K562 (cell line): ENCODE data around the gene IGFALS. TPM values are rescaled to one million over a fixed set of nuclear protein-coding genes. Genes with fewer than 3 reads are reported as not detected.
A peak's percentile ranks its signal among the peaks of the same experiment; 100 is the strongest.

Experiments used
- ARID2 ChIP-seq: fragments of 450-650 bp; IDR thresholded peaks from 2 replicates; pipeline ENCODE4 v1.6.1; 2017; ENCODE audit warnings: antibody characterized with exemption, mild to moderate bottlenecking
- CREB1 ChIP-seq, 2 experiments: sonication (generic) in 1 of 2; formaldehyde crosslinking in 1 of 2; IDR thresholded peaks; 2 replicates each; pipeline versions ENCODE4 v1.6.1 to v1.8.0; 2012 to 2022; ENCODE audit warnings: inconsistent platforms in 1 of 2, mild to moderate bottlenecking in 1 of 2, missing genetic modification reagents in 1 of 2, moderate library complexity in 1 of 2
- CSDE1 ChIP-seq, 2 experiments: fragments of 450-650 bp; IDR thresholded peaks; 2 replicates each; pipeline ENCODE4 v1.6.1; 2016; ENCODE audit warnings: mild to moderate bottlenecking in 1 of 2
- DLX4 ChIP-seq: fragments of 250-450 bp; sonication (Bioruptor Pico); IDR thresholded peaks from 2 replicates; pipeline ENCODE4 v1.6.1; 2021; ENCODE audit warnings: mild to moderate bottlenecking
- E2F6 ChIP-seq, 2 experiments: IDR thresholded peaks; 2 replicates each; pipeline ENCODE4 v1.6.1; 2011; ENCODE audit warnings: borderline replicate concordance in 1 of 2, control low read depth in 1 of 2, low read depth in 1 of 2, low read length in 1 of 2, mild to moderate bottlenecking in 1 of 2, mixed read lengths in 1 of 2, moderate library complexity in 1 of 2; ENCODE audit not compliant: insufficient read depth in 1 of 2, insufficient read length in 1 of 2, poor library complexity in 1 of 2, severe bottlenecking in 1 of 2; ENCODE audit errors: extremely low read depth in 1 of 2
- EHMT2 ChIP-seq: fragments of 450-650 bp; IDR thresholded peaks from 2 replicates; pipeline ENCODE4 v1.6.1; 2018; ENCODE audit warnings: antibody characterized with exemption
- ESRRA ChIP-seq: fragments of 450-650 bp; IDR thresholded peaks from 2 replicates; pipeline ENCODE4 v1.6.1; 2014; ENCODE audit warnings: low read depth, mild to moderate bottlenecking, moderate library complexity, borderline replicate concordance
- ESRRB ChIP-seq: fragments of 250-450 bp; sonication (Bioruptor Pico); IDR thresholded peaks from 2 replicates; pipeline ENCODE4 v1.5.0; 2020; ENCODE audit warnings: mild to moderate bottlenecking, moderate library complexity, borderline replicate concordance
- FOXA3 ChIP-seq, 2 experiments: fragments of 450-650 bp in 1 of 2; sonication (generic) in 1 of 2; formaldehyde crosslinking; IDR thresholded peaks in 1 of 2; conservative IDR thresholded peaks in 1 of 2; 2 replicates each; pipeline versions ENCODE4 v1.4.0 to v1.8.0; 2020 to 2022; ENCODE audit warnings: mild to moderate bottlenecking in 2 of 2, missing genetic modification reagents in 1 of 2
- HDAC8 ChIP-seq: fragments of 450-650 bp; IDR thresholded peaks from 2 replicates; pipeline ENCODE4 v1.6.1; 2016; ENCODE audit warnings: mild to moderate bottlenecking, missing genetic modification characterization, moderate library complexity, missing compliant biosample characterization
- HDGF ChIP-seq: fragments of 450-650 bp; IDR thresholded peaks from 2 replicates; pipeline ENCODE4 v1.6.1; 2016
- HMGXB4 ChIP-seq: sonication (generic); formaldehyde crosslinking; IDR thresholded peaks from 2 replicates; pipeline ENCODE4 v1.8.1; 2023; ENCODE audit warnings: mild to moderate bottlenecking, missing genetic modification reagents
- HNRNPL ChIP-seq: fragments of 200-400 bp; formaldehyde crosslinking; IDR thresholded peaks from 2 replicates; pipeline ENCODE4 v1.6.1; 2017; ENCODE audit warnings: low read depth, mild to moderate bottlenecking, low read length
- KDM2B ChIP-seq: fragments of 250-450 bp; sonication (Bioruptor Pico); IDR thresholded peaks from 2 replicates; pipeline ENCODE4 v1.8.0; 2021; ENCODE audit warnings: mild to moderate bottlenecking, moderate library complexity
- MYNN ChIP-seq, 2 experiments: sonication (generic); formaldehyde crosslinking in 1 of 2; IDR thresholded peaks; 2 replicates each; pipeline versions ENCODE4 v1.5.0 to v1.6.1; 2016 to 2020; ENCODE audit warnings: antibody characterized with exemption in 1 of 2, missing genetic modification reagents in 1 of 2
- PCBP2 ChIP-seq: fragments of 200-400 bp; formaldehyde crosslinking; IDR thresholded peaks from 2 replicates; pipeline ENCODE4 v1.6.1; 2018; ENCODE audit warnings: low read length, low read depth, mild to moderate bottlenecking, moderate library complexity; ENCODE audit not compliant: poor library complexity, severe bottlenecking
- RBM17 ChIP-seq: fragments of 200-400 bp; formaldehyde crosslinking; IDR thresholded peaks from 2 replicates; pipeline ENCODE4 v1.6.1; 2017; ENCODE audit warnings: low read depth, mild to moderate bottlenecking, low read length, borderline replicate concordance
- RFX1 ChIP-seq: fragments of 450-650 bp; IDR thresholded peaks from 2 replicates; pipeline ENCODE4 v1.6.1; 2016; ENCODE audit warnings: mild to moderate bottlenecking, moderate library complexity
- RNF2 ChIP-seq: sonication (generic); IDR thresholded peaks from 2 replicates; pipeline ENCODE4 v1.6.1; 2016
- TBP ChIP-seq: optimal IDR thresholded peaks from 2 replicates; pipeline ENCODE3; 2011; ENCODE audit warnings: low read depth, low read length, improper control_type of control experiment
- YBX1 ChIP-seq: fragments of 450-650 bp; IDR thresholded peaks from 2 replicates; pipeline ENCODE4 v1.7.1; 2016; ENCODE audit warnings: mild to moderate bottlenecking
- ZFP30 ChIP-seq: fragments of 250-450 bp; sonication (Bioruptor Pico); IDR thresholded peaks from 2 replicates; pipeline ENCODE4 v1.8.0; 2022; ENCODE audit warnings: moderate library complexity, mild to moderate bottlenecking, inconsistent platforms, borderline replicate concordance
- ZNF311 ChIP-seq: fragments of 250-450 bp; sonication (Bioruptor Pico); IDR thresholded peaks from 2 replicates; pipeline ENCODE4 v1.4.0; 2020; ENCODE audit warnings: mild to moderate bottlenecking, moderate library complexity
- ZNF324 ChIP-seq: fragments of 250-450 bp; sonication (Bioruptor Pico); IDR thresholded peaks from 2 replicates; pipeline ENCODE4 v1.4.0; 2020; ENCODE audit warnings: mild to moderate bottlenecking
- ZNF561 ChIP-seq: fragments of 450-650 bp; formaldehyde crosslinking; conservative IDR thresholded peaks from 2 replicates; pipeline ENCODE4 v1.4.0; 2020; ENCODE audit warnings: mild to moderate bottlenecking, moderate library complexity
- ZSCAN32 ChIP-seq: fragments of 450-650 bp; formaldehyde crosslinking; IDR thresholded peaks from 2 replicates; pipeline ENCODE4 v1.4.0; 2020; ENCODE audit warnings: mild to moderate bottlenecking, moderate library complexity
- polyA plus RNA-seq, 8 experiments: library from polyadenylated mRNA; depleted of rRNA in 4 of 8; stranded (reverse) in 5 of 8; unstranded in 3 of 8; fragments of >200 nt; fragmentation: Nextera tagmentation in 2 of 8; fragmentation: Illumina TruSeq in 1 of 8; extraction: Ambion mirVana in 2 of 8; extraction: Trizol in 1 of 8; gene quantifications; 2 replicates each; pipeline versions ENCODE4 v1.2.1 to v1.2.3, GENCODE V29; 2011 to 2014; ENCODE audit warnings: inconsistent platforms in 1 of 8, missing spikeins in 1 of 8
- total RNA-seq, 7 experiments: library from RNA; depleted of rRNA in 6 of 7; stranded (reverse); fragments of >200 nt in 6 of 7; fragmentation: Illumina TruSeq in 2 of 7; extraction: Trizol in 2 of 7; gene quantifications; 2 replicates each; pipeline versions ENCODE4 v1.2.1 to v1.2.3, GENCODE V29; 2011 to 2021; ENCODE audit warnings: low replicate concordance in 1 of 7

IGFALS gene
- total and polyA plus RNA-seq, 9 of the 15 experiments (the other 6 are each of a cell fraction or from before 2014, with no cell fraction given), result not detected

- TF ChIP-seq EHMT2, result no peak
- peak; percentile 89 for TF ChIP-seq RNF2
- TF ChIP-seq FOXA3 (CRISPR knock-in tag; conservative IDR thresholded peaks at IDR 0.05 in 1 of 2, IDR thresholded peaks at IDR 0.05 in 1 of 2), result no peak
- no peak for TF ChIP-seq RFX1
- TF ChIP-seq PCBP2, result no peak
- no peak for TF ChIP-seq ZNF311 (CRISPR knock-in tag)
- TF ChIP-seq RBM17, result no peak
- 0 out of 2 replicates have a peak, but pooled peaks have one; percentile 28 for TF ChIP-seq HMGXB4 (CRISPR knock-in tag)
- TF ChIP-seq ZFP30, result no peak
- no peak for TF ChIP-seq HDAC8 (tag)
- TF ChIP-seq E2F6 (IDR thresholded peaks at IDR 0.05; ENCODE audit: borderline replicate concordance in 1 of 2, extremely low read depth in 1 of 2, insufficient read depth in 1 of 2, insufficient read length in 1 of 2, low read depth in 1 of 2, low read length in 1 of 2, poor library complexity in 1 of 2, severe bottlenecking in 1 of 2), result peak in 1 of 2 experiments; percentile 74
- TF ChIP-seq HDGF, result no peak
- 0 out of 2 replicates have a peak, but pooled peaks have one; percentile 27 for TF ChIP-seq ZNF324 (CRISPR knock-in tag)
- TF ChIP-seq HNRNPL, result 0 out of 2 replicates have a peak, but pooled peaks have one; percentile 55
- no peak for TF ChIP-seq ESRRB
- TF ChIP-seq TBP, result peak; percentile 58
- TF ChIP-seq YBX1, result no peak
- TF ChIP-seq DLX4 (CRISPR knock-in tag), result no peak
- no peak for TF ChIP-seq ZSCAN32
- TF ChIP-seq ZNF561 (CRISPR knock-in tag), result no peak
- no peak; the same call in none of the 2 replicates for TF ChIP-seq MYNN (IDR thresholded peaks at IDR 0.05)
- TF ChIP-seq MYNN (CRISPR knock-in tag; IDR thresholded peaks at IDR 0.05), result no peak
- no peak for TF ChIP-seq CSDE1 (IDR thresholded peaks at IDR 0.05)
- no peak for TF ChIP-seq ARID2
- TF ChIP-seq ESRRA, result peak; percentile 27; the same call in 1 of the 2 replicates
- TF ChIP-seq KDM2B, result peak; percentile 88; the same call in 1 of the 2 replicates
- peak; percentile 44 for TF ChIP-seq CREB1 (IDR thresholded peaks at IDR 0.05)
- TF ChIP-seq CREB1 (CRISPR knock-in tag; IDR thresholded peaks at IDR 0.05), result peak; percentile 83
These were observed 33.4 kb upstream of the IGFALS start, which contains the start of the genes FAHD1 and HAGH (continued) for GRCh38 chr16:1826691-1827573.
